ENCODE results near the gene USP7.
"Not testable (repeated sequence)": the region's sequence is repeated elsewhere in the genome, so short reads cannot be mapped to it uniquely, and the experiment has no call there.

The USP7 gene

DNA sequence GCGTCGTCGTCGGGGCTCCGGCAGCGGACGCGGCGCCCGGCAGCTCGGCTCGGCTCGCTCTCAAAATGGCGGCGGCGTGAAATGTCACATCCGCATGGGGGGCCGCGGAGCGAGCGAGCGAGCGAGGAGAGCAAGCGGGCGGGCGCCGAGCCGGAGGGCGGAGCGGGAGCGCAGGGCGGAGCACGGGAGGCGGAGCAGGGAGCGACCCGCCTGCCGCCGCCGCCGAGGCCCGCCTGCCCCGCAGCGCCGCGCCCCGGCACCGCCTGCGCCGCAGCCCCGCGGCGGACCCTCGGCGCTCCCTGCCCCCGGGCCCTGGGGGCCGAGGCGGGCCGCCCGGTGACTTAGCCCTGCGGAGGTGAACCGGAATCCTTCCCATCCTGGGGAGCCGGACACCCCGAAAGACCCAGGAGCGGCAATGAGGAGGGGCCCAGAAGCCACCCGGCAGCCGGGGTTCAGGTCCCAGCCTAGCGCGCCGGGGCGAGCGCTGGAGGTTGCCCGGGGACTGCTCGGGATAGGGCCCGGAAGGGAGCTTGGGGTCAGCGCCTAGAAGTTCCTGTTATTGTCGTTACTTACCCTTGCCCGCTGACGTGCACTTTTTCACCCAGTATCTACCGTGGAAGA, at the start of gene USP7:
Gene USP7 (minus strand): TSS at position 86 of the 621 bp plus-strand sequence. CDS start 621 bp downstream, outside the sequence.
- peak; percentile 86 for DNase-seq (ENCODE audit: low spot score)

DNA sequence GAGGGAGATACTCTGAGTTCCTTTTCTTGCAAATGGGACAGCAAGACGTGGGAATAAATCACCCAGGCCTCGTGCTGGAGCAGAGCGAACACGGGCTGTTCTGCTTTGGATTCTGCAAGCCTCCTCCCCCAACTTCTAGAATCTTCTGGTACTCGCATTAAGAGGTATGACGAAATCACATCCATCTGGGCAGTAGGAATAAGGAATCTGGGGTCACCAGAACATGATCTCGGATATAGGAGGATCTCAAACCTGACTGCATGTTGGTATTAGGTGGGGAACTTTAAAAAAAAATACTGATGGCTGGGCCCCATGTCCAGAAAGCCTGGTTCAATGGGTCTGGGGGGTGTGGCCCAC, 49.8 kb upstream of the USP7 start:
- no peak for DNase-seq (ENCODE audit: low spot score)

DNA sequence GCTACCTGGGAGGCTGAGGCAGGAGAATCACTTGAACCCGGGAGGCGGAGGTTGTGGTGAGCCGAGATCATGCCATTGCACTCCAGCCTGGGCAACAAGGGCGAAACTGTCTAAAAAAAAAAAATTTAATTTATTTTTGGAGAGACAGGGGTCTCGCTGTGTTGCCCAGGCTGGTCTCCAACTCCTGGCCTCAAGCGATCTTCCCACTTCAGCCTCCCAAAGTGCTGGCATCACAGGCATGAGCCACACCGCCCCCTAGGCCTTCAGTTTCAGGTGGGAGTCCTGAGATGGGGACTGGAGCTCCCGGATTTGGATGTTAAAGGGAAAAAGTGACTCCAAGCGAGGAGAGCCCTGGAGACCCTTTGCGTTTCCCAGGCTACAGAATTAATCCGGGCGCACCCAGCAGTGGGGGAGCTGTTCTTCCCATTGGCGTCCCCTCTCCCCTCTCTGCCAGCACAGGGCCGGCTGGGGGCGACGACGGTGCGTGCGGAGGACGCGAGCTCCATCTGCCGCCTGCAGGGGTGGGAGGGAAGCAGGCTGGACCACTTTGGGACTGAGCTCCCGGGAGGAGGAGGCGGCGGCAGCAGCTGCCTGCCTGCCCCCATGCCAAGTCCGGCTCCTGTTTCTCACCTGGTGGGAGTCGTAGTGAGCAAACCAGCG, 49.3 kb upstream of the USP7 start:
- no peak for DNase-seq (ENCODE audit: low spot score)

DNA sequence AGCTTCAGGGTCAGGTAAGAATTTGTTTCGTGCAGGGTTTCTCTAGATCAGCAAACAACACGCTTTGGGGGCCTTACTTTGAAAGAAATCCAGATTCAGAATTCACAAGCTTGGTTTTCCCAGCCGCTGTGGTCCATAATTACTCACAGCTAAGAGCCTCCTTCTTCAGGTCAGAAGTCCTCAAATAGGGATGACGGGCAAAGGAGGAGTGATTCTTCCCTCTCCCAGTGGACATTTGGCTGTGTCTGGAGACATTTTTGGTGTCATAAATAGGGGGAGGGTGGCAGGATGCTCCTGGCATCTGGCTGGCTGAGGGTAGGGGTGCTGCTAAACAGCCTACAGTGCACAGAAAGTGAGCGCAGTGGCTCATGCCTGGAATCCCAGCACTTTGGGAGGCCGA, 48.6 kb upstream of the USP7 start:
- DNase-seq (ENCODE audit: low spot score) = no peak

DNA sequence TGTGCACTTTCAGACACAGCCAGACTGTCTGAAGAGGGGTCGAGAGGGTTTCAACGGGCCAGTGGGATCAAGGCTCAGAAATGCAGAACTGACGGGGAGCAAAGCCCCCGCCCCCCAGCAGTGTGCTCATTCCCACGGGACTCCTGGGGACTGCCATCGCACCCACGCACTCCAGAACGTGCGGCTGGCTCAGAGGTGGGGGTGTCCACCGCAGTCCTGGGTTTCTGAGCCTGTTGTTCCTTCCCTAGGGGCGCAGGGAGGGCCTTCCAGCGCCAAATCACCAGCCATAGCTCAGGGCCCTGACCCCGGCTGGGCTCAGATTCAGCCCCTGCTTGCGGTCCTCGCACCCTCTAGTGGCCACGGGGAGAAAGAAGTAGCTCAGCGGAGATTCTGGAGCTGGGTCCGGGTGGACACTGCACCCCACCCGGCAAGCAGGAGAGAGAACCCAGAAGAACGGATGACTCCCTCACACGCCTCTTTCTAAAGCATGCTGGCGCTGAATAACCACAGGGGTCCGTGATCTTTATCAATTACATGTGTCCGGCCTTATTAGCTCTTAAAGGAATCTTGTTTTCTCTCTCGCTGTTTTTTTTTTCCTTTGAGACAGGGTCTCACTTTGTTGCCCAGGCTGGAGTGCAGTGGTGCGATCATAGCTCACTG, 45.0 kb upstream of the USP7 start:
- DNase-seq (ENCODE audit: low spot score) = peak; percentile 79

DNA sequence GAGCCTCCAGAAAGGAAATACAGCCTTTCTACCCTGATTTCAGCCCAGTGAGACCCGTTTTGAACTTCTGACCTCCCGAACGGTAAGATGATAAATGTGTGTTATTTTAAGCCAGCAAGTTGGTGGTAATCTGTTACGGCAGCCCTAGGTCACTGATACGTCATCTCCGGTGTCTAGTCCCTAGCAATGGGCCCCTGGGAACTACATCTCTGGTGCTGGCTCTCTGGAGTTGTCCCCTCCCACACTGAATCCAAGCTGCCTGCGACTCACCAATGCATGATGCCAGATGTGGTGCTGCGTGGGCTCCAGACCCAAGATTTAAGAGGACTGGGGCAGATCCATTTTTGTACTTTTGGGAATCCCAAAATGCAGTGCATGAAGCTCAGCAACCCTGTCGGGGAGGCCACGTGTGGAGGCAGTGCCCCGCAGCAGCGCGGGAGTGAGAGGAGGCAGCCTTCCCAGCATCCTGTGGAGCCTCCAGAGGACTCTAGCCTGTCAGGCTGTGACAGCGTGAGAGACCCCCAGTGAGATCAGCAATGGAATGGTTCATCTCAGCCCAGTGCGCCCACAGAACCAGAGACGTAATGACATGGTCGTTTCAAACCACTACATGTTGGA, 43.6 kb upstream of the USP7 start:
- peak; percentile 39 for DNase-seq (ENCODE audit: low spot score)

DNA sequence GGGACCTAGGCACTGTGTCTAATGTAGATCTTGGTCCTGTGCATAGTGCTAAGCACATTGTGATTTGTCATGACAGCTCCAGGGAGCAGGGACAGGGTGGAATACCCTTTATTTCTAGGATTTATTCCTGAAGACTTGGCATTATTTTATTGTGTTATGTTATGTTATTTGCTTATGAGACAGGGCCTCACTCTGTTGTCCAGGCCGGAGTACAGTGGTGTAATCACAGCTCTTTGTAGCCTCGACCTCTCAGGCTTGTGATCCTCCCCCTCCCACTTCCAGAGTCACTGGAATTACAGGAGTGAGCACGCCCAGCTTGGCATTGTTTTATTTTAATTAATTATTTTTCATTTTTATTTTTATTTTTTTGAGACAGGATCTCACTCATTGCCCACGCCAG, 40.5 kb upstream of the USP7 start:
- no peak for DNase-seq (ENCODE audit: low spot score)

DNA sequence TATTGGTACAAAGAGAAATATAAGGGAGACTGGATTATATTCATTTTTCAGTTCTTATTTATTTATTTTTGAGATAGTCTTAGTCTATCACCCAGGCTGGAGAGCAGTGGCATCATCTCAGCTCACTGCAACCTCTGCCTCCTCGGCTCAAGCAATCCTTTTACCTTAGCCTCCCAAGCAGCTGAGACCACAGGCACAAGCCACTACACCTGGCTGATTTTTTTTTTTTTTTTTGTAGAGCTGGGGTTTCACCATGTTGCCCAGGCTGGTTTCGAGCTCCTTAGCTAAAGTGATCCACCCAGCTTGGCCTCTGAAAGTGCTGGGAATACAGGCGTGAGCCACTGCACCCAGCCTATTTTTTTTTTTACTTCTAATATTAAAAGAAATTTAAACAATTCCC, 40.1 kb upstream of the USP7 start:
- no peak for DNase-seq (ENCODE audit: low spot score)

DNA sequence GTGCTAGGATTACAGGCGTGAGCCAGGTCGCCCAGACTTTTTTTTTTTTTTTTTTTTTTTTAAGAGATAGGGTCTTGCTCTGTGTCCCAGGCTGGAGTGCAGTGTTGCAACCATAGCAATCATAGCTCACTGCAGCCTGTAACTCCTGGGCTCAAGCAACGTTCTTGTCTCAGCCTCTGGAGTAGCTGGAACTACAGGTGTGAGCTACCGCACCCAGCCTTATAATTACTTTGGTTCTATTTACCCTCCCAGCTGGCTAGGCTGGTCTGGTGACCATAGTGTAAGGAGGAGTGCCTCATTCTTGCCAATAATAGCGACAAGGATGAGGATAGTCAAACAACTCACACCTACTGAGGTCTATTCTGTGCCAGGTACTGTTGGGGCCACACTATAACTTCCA, 39.6 kb upstream of the USP7 start:
- DNase-seq (ENCODE audit: low spot score) = no peak

GRCh38 chr16:9002042-9002441, 38.3 kb upstream of the USP7 start:
- DNase-seq (ENCODE audit: low spot score) = no peak

GRCh38 chr16:9000664-9001063, 37.0 kb upstream of the USP7 start:
- DNase-seq (ENCODE audit: low spot score) = no peak

GRCh38 chr16:8999800-9000199, 36.1 kb upstream of the USP7 start:
- no peak for DNase-seq (ENCODE audit: low spot score)

- peak; percentile 73 for DNase-seq (ENCODE audit: low spot score)
Observed at GRCh38 chr16:8998108-8998507, 34.4 kb upstream of the USP7 start.

GRCh38 chr16:8996891-8997290, 33.2 kb upstream of the USP7 start:
- peak; percentile 34 for DNase-seq (ENCODE audit: low spot score)

- no peak for DNase-seq (ENCODE audit: low spot score)
Observed at GRCh38 chr16:8990445-8990844, 26.7 kb upstream of the USP7 start.

DNA sequence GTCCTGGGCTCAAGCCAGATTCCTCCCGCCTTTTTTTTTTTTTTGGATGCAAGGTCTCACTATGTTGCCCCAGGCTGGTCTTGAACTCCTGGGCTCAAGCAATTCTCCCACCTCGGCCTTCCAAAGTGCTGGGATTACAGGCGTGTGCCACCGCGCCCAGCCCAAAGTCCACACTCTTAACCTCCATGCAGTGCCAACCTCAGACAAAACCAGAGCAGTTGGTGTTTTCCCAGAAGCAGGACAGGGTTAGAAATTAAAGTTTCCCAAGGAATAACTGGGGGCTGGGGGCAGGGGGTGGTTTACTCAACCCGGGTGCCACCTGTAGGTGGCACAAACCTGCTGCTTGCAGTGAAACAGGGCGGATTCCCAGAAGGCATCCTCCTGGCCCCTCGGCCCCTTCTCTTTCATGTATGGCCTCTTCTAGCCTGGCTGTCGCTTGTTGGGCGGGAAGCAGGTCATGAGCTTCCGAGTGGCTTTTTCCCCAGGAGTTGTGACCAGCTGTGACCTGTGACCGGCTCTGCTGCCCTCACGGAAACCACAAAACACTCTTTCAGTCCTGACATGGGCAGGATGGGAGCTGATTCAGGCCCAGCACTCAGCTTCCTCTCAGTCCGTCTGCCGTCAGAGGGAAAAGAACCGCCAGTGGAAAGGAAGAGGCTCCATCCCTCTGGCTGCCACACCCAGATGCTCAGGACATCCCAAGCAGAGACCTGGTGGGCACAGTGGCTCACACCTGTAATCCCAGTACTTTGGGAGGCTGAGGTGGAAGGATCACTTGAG, 25.6 kb upstream of the USP7 start:
- DNase-seq (ENCODE audit: low spot score) = no peak

- no peak for DNase-seq (ENCODE audit: low spot score)
Observed at GRCh38 chr16:8986818-8987191, 23.1 kb upstream of the USP7 start.

- no peak for DNase-seq (ENCODE audit: low spot score)
Observed at GRCh38 chr16:8986111-8986510, 22.4 kb upstream of the USP7 start.

- no peak for DNase-seq (ENCODE audit: low spot score)
Observed at GRCh38 chr16:8982816-8983215, 19.1 kb upstream of the USP7 start.

DNA sequence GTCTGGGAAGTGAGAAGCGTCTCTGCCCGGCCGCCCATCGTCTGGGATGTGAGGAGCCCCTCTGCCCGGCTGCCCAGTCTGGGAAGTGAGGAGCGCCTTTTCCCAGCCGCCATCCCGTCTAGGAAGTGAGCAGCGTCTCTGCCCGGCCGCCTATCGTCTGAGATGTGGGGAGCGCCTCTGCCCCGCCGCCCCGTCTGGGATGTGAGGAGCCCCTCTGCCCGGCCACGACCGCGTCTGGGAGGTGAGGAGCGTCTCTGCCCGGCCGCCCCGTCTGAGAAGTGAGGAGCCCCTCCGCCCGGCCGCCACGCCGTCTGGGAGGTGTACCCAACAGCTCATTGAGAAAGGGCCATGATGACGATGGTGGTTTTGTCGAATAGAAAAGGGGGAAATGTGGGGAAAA, 18.2 kb upstream of the USP7 start:
- DNase-seq (ENCODE audit: low spot score) = not testable (repeated sequence)

DNA sequence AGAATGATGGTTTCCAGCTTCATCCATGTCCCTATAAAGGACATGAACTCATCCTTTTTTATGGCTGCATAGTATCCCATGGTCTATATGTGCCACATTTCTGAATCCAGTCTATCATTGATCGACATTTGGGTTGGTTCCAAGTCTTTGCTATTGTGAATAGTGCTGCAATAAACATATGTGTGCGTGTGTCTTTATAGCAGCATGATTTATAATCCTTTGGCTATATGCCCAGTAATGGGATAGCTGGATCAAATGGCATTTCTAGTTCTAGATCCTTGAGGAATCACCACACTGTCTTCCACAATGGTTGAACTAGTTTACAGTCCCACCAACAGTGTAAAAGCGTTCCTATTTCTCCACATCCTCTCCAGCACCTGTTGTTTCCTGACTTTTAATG, 12.5 kb upstream of the USP7 start:
- not testable (repeated sequence) for DNase-seq (ENCODE audit: low spot score)

DNA sequence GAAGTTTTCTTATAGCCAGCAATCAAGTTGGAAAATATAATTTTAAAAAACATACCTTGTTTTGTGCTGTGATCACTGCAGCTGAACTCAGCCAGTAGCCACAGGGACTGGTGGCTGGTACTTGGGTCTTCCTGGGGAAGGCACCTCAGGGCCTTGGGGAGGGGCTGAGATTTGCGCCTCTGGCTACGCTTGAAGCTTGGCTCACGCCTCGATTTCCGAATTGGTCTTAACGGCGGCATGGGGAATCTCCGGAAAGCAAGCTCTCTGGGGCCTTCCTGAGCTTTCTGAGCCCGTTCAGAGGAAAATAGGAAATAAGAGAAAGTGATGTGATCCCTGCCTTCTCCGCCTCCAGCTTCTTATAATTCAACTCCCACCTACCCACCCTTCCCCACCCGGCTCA, 11.3 kb upstream of the USP7 start:
- DNase-seq (ENCODE audit: low spot score) = no peak
